Adrenal gland (tissue), 12 donors: ENCODE results near the gene GOLT1A. TPM values are rescaled to one million over a fixed set of nuclear protein-coding genes. Genes with fewer than 3 reads are reported as not detected.

Experiments used
- DNase-seq, 7 donors: peaks; one replicate each; pipeline ENCODE4 v3.0.0-alpha.2; 2019 to 2020
- H3K27ac ChIP-seq, 5 donors: fragments of 200-600 bp; sonication (generic) in 4 of 5; 1 replicate in 3 of 5; 2 replicates in 2 of 5; pipeline versions ENCODE4 v1.5.1 to v1.8.0; 2016 to 2020; ENCODE audit warnings: mild to moderate bottlenecking in 1 of 5
- H3K27me3 ChIP-seq: fragments of 200-600 bp; 2 replicates; pipeline ENCODE4 v1.8.0; 2021
- H3K36me3 ChIP-seq, 2 donors: fragments of 200-600 bp; replicated peaks in 1 of 2; 1 replicate in 1 of 2; 2 replicates in 1 of 2; pipeline versions ENCODE4 v1.5.1 to v1.8.0; 2018 to 2022
- H3K4me1 ChIP-seq, 2 donors: fragments of 200-600 bp; replicated peaks in 1 of 2; 1 replicate in 1 of 2; 2 replicates in 1 of 2; pipeline versions ENCODE4 v1.5.1 to v1.8.0; 2018 to 2021
- H3K4me3 ChIP-seq, 4 donors: fragments of 200-600 bp; sonication (generic) in 3 of 4; one replicate each; pipeline ENCODE4 v1.5.1; 2016 to 2018
- H3K9me3 ChIP-seq, 3 donors: fragments of 200-600 bp; sonication (generic) in 1 of 3; replicated peaks in 1 of 3; 1 replicate in 2 of 3; 2 replicates in 1 of 3; pipeline versions ENCODE4 v1.5.1 to v1.8.0; 2016 to 2021
- CTCF ChIP-seq, 6 experiments: fragments of 450-650 bp in 4 of 6; fragments of 200-600 bp in 2 of 6; sonication (generic) in 1 of 6; IDR thresholded peaks; 1 replicate in 5 of 6; 2 replicates in 1 of 6; pipeline versions ENCODE4 v1.5.1 to v1.8.0; 2016 to 2021; ENCODE audit warnings: antibody characterized with exemption in 6 of 6, mild to moderate bottlenecking in 2 of 6, moderate library complexity in 1 of 6
- POLR2A ChIP-seq, 2 donors: fragments of 450-650 bp; IDR thresholded peaks; one replicate each; pipeline ENCODE4 v1.6.1; 2017; ENCODE audit warnings: antibody characterized with exemption in 2 of 2, mild to moderate bottlenecking in 2 of 2, moderate library complexity in 1 of 2
- WGBS, 4 donors: extraction: QIAGEN DNeasy Blood & Tissue Kit in 2 of 4; methylation state at CpG; one replicate each; pipeline versions ENCODE4 v1.1.5 to v1.1.7; 2013 to 2017; 5-methylcytosine and 5-hydroxymethylcytosine counted together
- intact Hi-C, 2 donors: fragments of 100-400 bp; cut with DNase I; formaldehyde crosslinking; loops; one replicate each; pipeline versions ENCODE4 v1.14.1 to v1.15.0; 2022 to 2023
- polyA plus RNA-seq, 3 donors: library from polyadenylated mRNA; stranded (reverse); fragments of 200-250 nt in 2 of 3; fragments of 350-450 nt in 1 of 3; fragmentation: Illumina TruSeq in 1 of 3; extraction: RNeasy Lipid Tissue Mini Kit (QIAGEN cat#74804) in 1 of 3; gene quantifications; one replicate each; pipeline ENCODE4 v1.2.3, GENCODE V29; 2013 to 2014
- total RNA-seq, 9 donors: library from RNA; depleted of rRNA in 4 of 9; stranded (reverse); fragments of >200 nt in 4 of 9; fragments of 120-200 nt in 1 of 9; fragmentation: NEBNext Ultra II Directional in 1 of 9; extraction: Animal tissue kit (Norgen Biotek cat#: 25700) in 1 of 9; gene quantifications; one replicate each; pipeline versions ENCODE4 v1.1.0 to v1.2.4, GENCODE V29; 2013 to 2023
- donor health status: healthy with polysubstance abuse.
- donor health status: Bipolar disorder and iron deficiency.
- donor health status: DM: yes; HTN: yes; CAD: no.
- donor health status: DM: no; HTN: no; CAD: no.
- donor health status: DM: no; HTN: no; CAD: no.
- donor health status: DM: yes; HTN: yes; CAD: no.

Gene GOLT1A
- total and polyA plus RNA-seq, 12 donors = 0.17 to 0.32 (median 0.31) TPM; not detected in 9

- 92 to 98% (median 95%) methylated on average over 13 of the region's 13 CpGs for WGBS, 4 donors
- intact Hi-C loops = no loop called here
- H3K9me3 ChIP-seq = no peaks in the 10 kb centered on the region
- DNase-seq = no peak
- no peak overlapping the region for H3K4me3 ChIP-seq
- H3K36me3 ChIP-seq = peaks cover 0 to 2% of the 10 kb centered on the region in 2 donors
- TF ChIP-seq CTCF (IDR thresholded peaks at IDR 0.05) (no peak), POLR2A (IDR thresholded peaks at IDR 0.05) (no peak)
- H3K4me1 ChIP-seq = no peaks in the 10 kb centered on the region
- no peak overlapping the region for H3K27ac ChIP-seq
- H3K27me3 ChIP-seq = no peaks in the 10 kb centered on the region
Observed at GRCh38 chr1:204228896-204229295, 15.1 kb upstream of the GOLT1A start.

GRCh38 chr1:204227996-204228785 lies 14.4 kb upstream of the GOLT1A start:
- H3K9me3 ChIP-seq = no peaks in the 10 kb centered on the region
- no peak overlapping the region for H3K27ac ChIP-seq
- 83 to 92% (median 89%) methylated on average over 9 to 20 of the region's 20 CpGs for WGBS, 4 donors
- intact Hi-C loops = no loop called here
- DNase-seq = no peak
- no peaks in the 10 kb centered on the region for H3K36me3 ChIP-seq
- no peak for TF ChIP-seq CTCF (IDR thresholded peaks at IDR 0.05)
- TF ChIP-seq POLR2A (IDR thresholded peaks at IDR 0.05) = no peak
- no peaks in the 10 kb centered on the region for H3K4me1 ChIP-seq
- no peak overlapping the region for H3K4me3 ChIP-seq
- H3K27me3 ChIP-seq = no peaks in the 10 kb centered on the region

- intact Hi-C loops = no loop called here
- TF ChIP-seq POLR2A (IDR thresholded peaks at IDR 0.05) = no peak
- no peak for TF ChIP-seq CTCF (IDR thresholded peaks at IDR 0.05)
- H3K4me3 ChIP-seq = no peak overlapping the region
- 92 to 100% (median 94%) methylated on average over 2 of the region's 2 CpGs for WGBS, 4 donors
- H3K36me3 ChIP-seq = no peaks in the 10 kb centered on the region
- H3K27me3 ChIP-seq = no peaks in the 10 kb centered on the region
- DNase-seq = no peak
- no peaks in the 10 kb centered on the region for H3K4me1 ChIP-seq
- H3K9me3 ChIP-seq = no peaks in the 10 kb centered on the region
- no peak overlapping the region for H3K27ac ChIP-seq
Observed at GRCh38 chr1:204227351-204227750, 13.6 kb upstream of the GOLT1A start.

- Histone ChIP-seq H3K27ac (no peak overlapping the region), H3K27me3 (no peaks in the 10 kb centered on the region), H3K4me3 (no peak overlapping the region), H3K4me1 (no peaks in the 10 kb centered on the region), H3K9me3 (no peaks in the 10 kb centered on the region), H3K36me3 (no peaks in the 10 kb centered on the region)
- DNase-seq = no peak
- TF ChIP-seq CTCF (IDR thresholded peaks at IDR 0.05) (no peak), POLR2A (IDR thresholded peaks at IDR 0.05) (no peak)
- intact Hi-C loops = no loop called here
- 87 to 94% (median 88%) methylated on average over 16 of the region's 16 CpGs for WGBS, 4 donors
Observed at GRCh38 chr1:204225841-204226735, 12.3 kb upstream of the GOLT1A start.
